Activated naive CD8-positive, alpha-beta T cell treated with anti-CD3 and anti-CD28 coated beads for 36 hours (primary cell): ENCODE data around the gene CPXM1. TPM values are rescaled to one million over a fixed set of nuclear protein-coding genes. Genes with fewer than 3 reads are reported as not detected.

Experiments used
- total RNA-seq, 2 experiments: library from RNA; stranded (reverse); gene quantifications; one replicate each; pipeline ENCODE4 v1.2.3, GENCODE V29; 2021

CPXM1 gene
- total RNA-seq, 2 experiments from 2014 or later, result 4.2 to 4.3 TPM

Other genes starting within 250 kb of the CPXM1 start
- gene NOP56, start 148.0 kb downstream of the CPXM1 start, total RNA-seq, result 100 to 1,000 TPM; 937 to 970 TPM
- gene IDH3B, start 136.4 kb downstream of the CPXM1 start, total RNA-seq, result 100 to 1,000 TPM; 143 to 147 TPM
- under 1 TPM; 0.66 to 0.98 TPM for gene EBF4, start 107.8 kb downstream of the CPXM1 start, total RNA-seq
- not detected for gene C20orf141, start 14.4 kb upstream of the CPXM1 start, total RNA-seq
- not detected for gene TMEM239, start 15.7 kb upstream of the CPXM1 start, total RNA-seq
- 10 to 100 TPM; 24.2 to 26.3 TPM for gene PCED1A, start 40.0 kb upstream of the CPXM1 start, total RNA-seq
- gene VPS16, start 40.1 kb upstream of the CPXM1 start, total RNA-seq, result 10 to 100 TPM; 33.5 to 34.1 TPM
- gene PTPRA, start 72.9 kb upstream of the CPXM1 start, total RNA-seq, result 10 to 100 TPM; 40.6 to 43.0 TPM
- gene GNRH2, start 243.0 kb upstream of the CPXM1 start, total RNA-seq, result 1 to 10 TPM in 1 of 2 experiments, under 1 TPM in 1; 0.87 to 1.1 TPM
- gene MRPS26, start 245.4 kb upstream of the CPXM1 start, total RNA-seq, result 10 to 100 TPM; 70.9 to 72.4 TPM